GM23338 (cell line): Measurements from ENCODE around the gene PNP. TPM values are rescaled to one million over a fixed set of nuclear protein-coding genes. Genes with fewer than 3 reads are reported as not detected.
A peak's percentile ranks its signal among the peaks of the same experiment; 100 is the strongest.

Experiments used
- ATAC-seq: fragments of 200-7000 bp; cut with Tn5 transposase; 3 replicates; pipeline ENCODE4 v1.9.1; 2020
- DNase-seq: peaks from one replicate; pipeline ENCODE4 v3.0.0-alpha.2; 2015; ENCODE audit warnings: low spot score
- H2AFZ ChIP-seq: fragments of 200-600 bp; sonication (generic); 2 replicates; pipeline ENCODE4 v1.8.0; 2016; ENCODE audit warnings: antibody characterized with exemption, mild to moderate bottlenecking, moderate library complexity
- H3F3A ChIP-seq: fragments of 200-600 bp; sonication (generic); replicated peaks from 2 replicates; pipeline ENCODE4 v1.8.0; 2017; ENCODE audit warnings: antibody characterized with exemption, mixed run types, low read depth
- H3K27ac ChIP-seq: fragments of 200-600 bp; sonication (generic); 2 replicates; pipeline ENCODE4 v1.6.1; 2016; ENCODE audit warnings: low read depth
- H3K27me3 ChIP-seq: fragments of 200-600 bp; sonication (generic); 2 replicates; pipeline ENCODE4 v1.8.0; 2016; ENCODE audit warnings: mild to moderate bottlenecking, mixed run types, moderate library complexity; ENCODE audit not compliant: insufficient read depth
- H3K36me3 ChIP-seq: fragments of 200-600 bp; sonication (generic); 2 replicates; pipeline ENCODE4 v1.8.0; 2016; ENCODE audit warnings: mild to moderate bottlenecking; ENCODE audit not compliant: insufficient read depth
- H3K4me1 ChIP-seq: fragments of 200-600 bp; sonication (generic); 2 replicates; pipeline ENCODE4 v1.8.0; 2016; ENCODE audit warnings: mild to moderate bottlenecking, moderate library complexity; ENCODE audit not compliant: insufficient read depth
- H3K4me2 ChIP-seq: fragments of 200-600 bp; sonication (generic); 2 replicates; pipeline ENCODE4 v1.7.1; 2017; ENCODE audit warnings: mixed run types
- H3K4me3 ChIP-seq: fragments of 200-600 bp; sonication (generic); 2 replicates; pipeline ENCODE4 v1.6.1; 2016; ENCODE audit warnings: mixed run types
- H3K79me2 ChIP-seq: fragments of 200-600 bp; sonication (generic); replicated peaks from 2 replicates; pipeline ENCODE4 v1.8.0; 2017; ENCODE audit warnings: mild to moderate bottlenecking; ENCODE audit not compliant: insufficient read depth
- H3K9me2 ChIP-seq: fragments of 200-600 bp; sonication (generic); 2 replicates; pipeline ENCODE4 v1.8.0; 2017; ENCODE audit not compliant: insufficient read depth
- H4K20me1 ChIP-seq: fragments of 200-600 bp; sonication (generic); replicated peaks from 2 replicates; pipeline ENCODE4 v1.8.0; 2017; ENCODE audit warnings: mild to moderate bottlenecking; ENCODE audit not compliant: insufficient read depth
- H3K27ac Mint-ChIP-seq: 2 replicates; pipeline ENCODE4 v1.8.0; 2020; ENCODE audit warnings: inconsistent platforms, mild to moderate bottlenecking, moderate library complexity, mixed read lengths
- H3K27me3 Mint-ChIP-seq: 3 replicates; pipeline ENCODE4 v1.8.0; 2022; ENCODE audit warnings: low read depth, mild to moderate bottlenecking, moderate library complexity, mixed read lengths, inconsistent platforms; ENCODE audit not compliant: insufficient read depth, poor library complexity
- H3K36me3 Mint-ChIP-seq: 3 replicates; pipeline ENCODE4 v1.8.0; 2021; ENCODE audit warnings: low read depth, mild to moderate bottlenecking, inconsistent platforms, moderate library complexity, mixed read lengths
- H3K4me1 Mint-ChIP-seq: 3 replicates; pipeline ENCODE4 v1.8.0; 2020; ENCODE audit warnings: mild to moderate bottlenecking, inconsistent platforms, mixed read lengths
- H3K4me3 Mint-ChIP-seq: 3 replicates; pipeline ENCODE4 v1.8.0; 2021; ENCODE audit warnings: moderate library complexity, mild to moderate bottlenecking, inconsistent platforms, mixed read lengths
- H3K9me3 Mint-ChIP-seq: 3 replicates; pipeline ENCODE4 v1.8.0; 2020; ENCODE audit warnings: moderate library complexity, mild to moderate bottlenecking, inconsistent platforms, mixed read lengths
- CREB1 ChIP-seq: fragments of 250-450 bp; sonication (Bioruptor Pico); IDR thresholded peaks from 2 replicates; pipeline ENCODE4 v1.5.0; 2020; ENCODE audit warnings: low read depth, mild to moderate bottlenecking, moderate library complexity
- EZH2 ChIP-seq: fragments of 200-600 bp; sonication (generic); IDR thresholded peaks from one replicate; pipeline ENCODE4 v1.8.0; 2017; ENCODE audit warnings: antibody characterized with exemption, mild to moderate bottlenecking, low read depth; ENCODE audit not compliant: unreplicated experiment
- NANOG ChIP-seq: IDR thresholded peaks from 2 replicates; pipeline ENCODE4 v1.6.1; 2016; ENCODE audit warnings: antibody characterized with exemption, borderline replicate concordance
- POLR2AphosphoS5 ChIP-seq: IDR thresholded peaks from 2 replicates; pipeline ENCODE4 v1.6.1; 2016; ENCODE audit warnings: antibody characterized with exemption, low read depth
- ZNF114 ChIP-seq: fragments of 250-450 bp; sonication (Bioruptor Pico); IDR thresholded peaks from 2 replicates; pipeline ENCODE4 v1.5.0; 2020; ENCODE audit warnings: mild to moderate bottlenecking, moderate library complexity
- polyA plus RNA-seq: library from polyadenylated mRNA; unstranded; fragments of >200 nt; fragmentation: Nextera tagmentation; extraction: Ambion mirVana; gene quantifications from 2 replicates; pipeline ENCODE4 v1.2.1, GENCODE V29; 2016
- total RNA-seq: library from RNA; depleted of rRNA; stranded (reverse); fragments of >200 nt; shearing (Covaris generic); gene quantifications from 2 replicates; pipeline ENCODE4 v1.2.3, GENCODE V29; 2014
- TF ChIP-seq, protein P1 (sequence below): IDR thresholded peaks from one replicate; pipeline ENCODE4 v1.6.1; 2018; ENCODE audit warnings: antibody characterized with exemption; ENCODE audit not compliant: unreplicated experiment
- TF ChIP-seq, protein P2 (sequence below), 2 experiments: fragments of 200-600 bp in 1 of 2; sonication (generic) in 1 of 2; conservative IDR thresholded peaks; 2 replicates each; pipeline versions ENCODE4 v1.5.1 to v1.6.1; 2016 to 2017; ENCODE audit warnings: antibody characterized with exemption in 2 of 2, low read depth in 2 of 2, mild to moderate bottlenecking in 2 of 2, moderate library complexity in 1 of 2
- TF ChIP-seq, protein P3 (sequence below): fragments of 250-450 bp; sonication (Bioruptor Pico); IDR thresholded peaks from 2 replicates; pipeline ENCODE4 v1.5.0; 2020; ENCODE audit warnings: mild to moderate bottlenecking, moderate library complexity

Gene PNP
- total and polyA plus RNA-seq, 2 experiments from 2014 or later: 60.7 to 102 TPM

DNA sequence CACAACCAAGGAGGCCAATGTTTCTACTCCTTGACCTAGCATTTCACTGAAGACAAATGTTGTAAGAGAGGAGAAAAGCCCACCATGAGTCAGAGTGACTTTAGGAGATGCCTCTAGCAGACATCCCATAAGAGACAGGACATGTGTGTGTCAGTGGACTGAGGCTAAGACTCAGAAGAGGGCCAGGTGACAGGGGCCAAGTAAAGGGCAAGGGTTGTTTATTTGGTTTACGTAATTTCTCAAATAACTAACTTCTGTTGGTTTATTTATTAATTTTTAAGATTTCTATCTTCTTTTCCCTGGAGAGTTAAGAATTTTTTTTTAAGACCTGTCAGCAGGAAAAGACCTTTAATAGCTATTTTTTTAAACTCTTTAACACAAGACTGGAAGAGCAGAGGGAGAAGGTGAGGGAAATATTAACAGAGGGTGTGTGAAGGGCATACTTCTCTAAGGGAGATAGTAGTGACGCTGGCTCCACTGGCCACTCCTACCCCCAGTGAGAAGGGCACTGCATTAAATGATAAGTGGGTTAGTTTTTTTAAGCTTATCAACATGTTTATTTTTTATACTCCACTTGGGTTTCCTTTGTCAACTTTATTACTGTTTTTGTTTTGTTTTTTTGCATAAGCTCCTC, 3.4 kb downstream of the PNP start:
- H3K4me2 ChIP-seq: no peak overlapping the region
- H3K9me2 ChIP-seq: no peaks in the 10 kb centered on the region
- H3K79me2 ChIP-seq: peaks cover 40% of the 10 kb centered on the region
- ATAC-seq (no peak), DNase-seq (no peak)
- Mint-ChIP-seq H3K27ac (0 out of 2 replicates have a peak overlapping the region, but pooled peaks have one; percentile 11), H3K36me3 (peaks cover 65% of the 10 kb centered on the region), H3K4me1 (peaks cover 20% of the 10 kb centered on the region; the same call in 2 of the 3 replicates), H3K27me3 (peaks cover 14% of the 10 kb centered on the region), H3K4me3 (no peak overlapping the region), H3K9me3 (no peaks in the 10 kb centered on the region)
- H4K20me1 ChIP-seq: peaks cover 3% of the 10 kb centered on the region
- H3K27ac ChIP-seq: peak overlapping the region; percentile 28; the same call in 1 of the 2 replicates
- no peak overlapping the region for H3K4me3 ChIP-seq
- H3K36me3 ChIP-seq: peaks cover 45% of the 10 kb centered on the region
- H3K4me1 ChIP-seq: peaks cover 19% of the 10 kb centered on the region
- no peak overlapping the region for H2AFZ ChIP-seq
- H3F3A ChIP-seq: peaks cover 18% of the 10 kb centered on the region; the same call in 1 of the 2 replicates
- TF ChIP-seq, protein P1, sequence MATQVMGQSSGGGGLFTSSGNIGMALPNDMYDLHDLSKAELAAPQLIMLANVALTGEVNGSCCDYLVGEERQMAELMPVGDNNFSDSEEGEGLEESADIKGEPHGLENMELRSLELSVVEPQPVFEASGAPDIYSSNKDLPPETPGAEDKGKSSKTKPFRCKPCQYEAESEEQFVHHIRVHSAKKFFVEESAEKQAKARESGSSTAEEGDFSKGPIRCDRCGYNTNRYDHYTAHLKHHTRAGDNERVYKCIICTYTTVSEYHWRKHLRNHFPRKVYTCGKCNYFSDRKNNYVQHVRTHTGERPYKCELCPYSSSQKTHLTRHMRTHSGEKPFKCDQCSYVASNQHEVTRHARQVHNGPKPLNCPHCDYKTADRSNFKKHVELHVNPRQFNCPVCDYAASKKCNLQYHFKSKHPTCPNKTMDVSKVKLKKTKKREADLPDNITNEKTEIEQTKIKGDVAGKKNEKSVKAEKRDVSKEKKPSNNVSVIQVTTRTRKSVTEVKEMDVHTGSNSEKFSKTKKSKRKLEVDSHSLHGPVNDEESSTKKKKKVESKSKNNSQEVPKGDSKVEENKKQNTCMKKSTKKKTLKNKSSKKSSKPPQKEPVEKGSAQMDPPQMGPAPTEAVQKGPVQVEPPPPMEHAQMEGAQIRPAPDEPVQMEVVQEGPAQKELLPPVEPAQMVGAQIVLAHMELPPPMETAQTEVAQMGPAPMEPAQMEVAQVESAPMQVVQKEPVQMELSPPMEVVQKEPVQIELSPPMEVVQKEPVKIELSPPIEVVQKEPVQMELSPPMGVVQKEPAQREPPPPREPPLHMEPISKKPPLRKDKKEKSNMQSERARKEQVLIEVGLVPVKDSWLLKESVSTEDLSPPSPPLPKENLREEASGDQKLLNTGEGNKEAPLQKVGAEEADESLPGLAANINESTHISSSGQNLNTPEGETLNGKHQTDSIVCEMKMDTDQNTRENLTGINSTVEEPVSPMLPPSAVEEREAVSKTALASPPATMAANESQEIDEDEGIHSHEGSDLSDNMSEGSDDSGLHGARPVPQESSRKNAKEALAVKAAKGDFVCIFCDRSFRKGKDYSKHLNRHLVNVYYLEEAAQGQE: no peak
- TF ChIP-seq, protein P2, sequence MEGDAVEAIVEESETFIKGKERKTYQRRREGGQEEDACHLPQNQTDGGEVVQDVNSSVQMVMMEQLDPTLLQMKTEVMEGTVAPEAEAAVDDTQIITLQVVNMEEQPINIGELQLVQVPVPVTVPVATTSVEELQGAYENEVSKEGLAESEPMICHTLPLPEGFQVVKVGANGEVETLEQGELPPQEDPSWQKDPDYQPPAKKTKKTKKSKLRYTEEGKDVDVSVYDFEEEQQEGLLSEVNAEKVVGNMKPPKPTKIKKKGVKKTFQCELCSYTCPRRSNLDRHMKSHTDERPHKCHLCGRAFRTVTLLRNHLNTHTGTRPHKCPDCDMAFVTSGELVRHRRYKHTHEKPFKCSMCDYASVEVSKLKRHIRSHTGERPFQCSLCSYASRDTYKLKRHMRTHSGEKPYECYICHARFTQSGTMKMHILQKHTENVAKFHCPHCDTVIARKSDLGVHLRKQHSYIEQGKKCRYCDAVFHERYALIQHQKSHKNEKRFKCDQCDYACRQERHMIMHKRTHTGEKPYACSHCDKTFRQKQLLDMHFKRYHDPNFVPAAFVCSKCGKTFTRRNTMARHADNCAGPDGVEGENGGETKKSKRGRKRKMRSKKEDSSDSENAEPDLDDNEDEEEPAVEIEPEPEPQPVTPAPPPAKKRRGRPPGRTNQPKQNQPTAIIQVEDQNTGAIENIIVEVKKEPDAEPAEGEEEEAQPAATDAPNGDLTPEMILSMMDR (conservative IDR thresholded peaks at IDR 0.05; ENCODE audit: low read depth in 2 of 2): no peak
- TF ChIP-seq NANOG (no peak), EZH2 (no peak), POLR2AphosphoS5 (no peak), CREB1 (CRISPR knock-in tag) (no peak), ZNF114 (CRISPR knock-in tag) (no peak)
- TF ChIP-seq, protein P3, sequence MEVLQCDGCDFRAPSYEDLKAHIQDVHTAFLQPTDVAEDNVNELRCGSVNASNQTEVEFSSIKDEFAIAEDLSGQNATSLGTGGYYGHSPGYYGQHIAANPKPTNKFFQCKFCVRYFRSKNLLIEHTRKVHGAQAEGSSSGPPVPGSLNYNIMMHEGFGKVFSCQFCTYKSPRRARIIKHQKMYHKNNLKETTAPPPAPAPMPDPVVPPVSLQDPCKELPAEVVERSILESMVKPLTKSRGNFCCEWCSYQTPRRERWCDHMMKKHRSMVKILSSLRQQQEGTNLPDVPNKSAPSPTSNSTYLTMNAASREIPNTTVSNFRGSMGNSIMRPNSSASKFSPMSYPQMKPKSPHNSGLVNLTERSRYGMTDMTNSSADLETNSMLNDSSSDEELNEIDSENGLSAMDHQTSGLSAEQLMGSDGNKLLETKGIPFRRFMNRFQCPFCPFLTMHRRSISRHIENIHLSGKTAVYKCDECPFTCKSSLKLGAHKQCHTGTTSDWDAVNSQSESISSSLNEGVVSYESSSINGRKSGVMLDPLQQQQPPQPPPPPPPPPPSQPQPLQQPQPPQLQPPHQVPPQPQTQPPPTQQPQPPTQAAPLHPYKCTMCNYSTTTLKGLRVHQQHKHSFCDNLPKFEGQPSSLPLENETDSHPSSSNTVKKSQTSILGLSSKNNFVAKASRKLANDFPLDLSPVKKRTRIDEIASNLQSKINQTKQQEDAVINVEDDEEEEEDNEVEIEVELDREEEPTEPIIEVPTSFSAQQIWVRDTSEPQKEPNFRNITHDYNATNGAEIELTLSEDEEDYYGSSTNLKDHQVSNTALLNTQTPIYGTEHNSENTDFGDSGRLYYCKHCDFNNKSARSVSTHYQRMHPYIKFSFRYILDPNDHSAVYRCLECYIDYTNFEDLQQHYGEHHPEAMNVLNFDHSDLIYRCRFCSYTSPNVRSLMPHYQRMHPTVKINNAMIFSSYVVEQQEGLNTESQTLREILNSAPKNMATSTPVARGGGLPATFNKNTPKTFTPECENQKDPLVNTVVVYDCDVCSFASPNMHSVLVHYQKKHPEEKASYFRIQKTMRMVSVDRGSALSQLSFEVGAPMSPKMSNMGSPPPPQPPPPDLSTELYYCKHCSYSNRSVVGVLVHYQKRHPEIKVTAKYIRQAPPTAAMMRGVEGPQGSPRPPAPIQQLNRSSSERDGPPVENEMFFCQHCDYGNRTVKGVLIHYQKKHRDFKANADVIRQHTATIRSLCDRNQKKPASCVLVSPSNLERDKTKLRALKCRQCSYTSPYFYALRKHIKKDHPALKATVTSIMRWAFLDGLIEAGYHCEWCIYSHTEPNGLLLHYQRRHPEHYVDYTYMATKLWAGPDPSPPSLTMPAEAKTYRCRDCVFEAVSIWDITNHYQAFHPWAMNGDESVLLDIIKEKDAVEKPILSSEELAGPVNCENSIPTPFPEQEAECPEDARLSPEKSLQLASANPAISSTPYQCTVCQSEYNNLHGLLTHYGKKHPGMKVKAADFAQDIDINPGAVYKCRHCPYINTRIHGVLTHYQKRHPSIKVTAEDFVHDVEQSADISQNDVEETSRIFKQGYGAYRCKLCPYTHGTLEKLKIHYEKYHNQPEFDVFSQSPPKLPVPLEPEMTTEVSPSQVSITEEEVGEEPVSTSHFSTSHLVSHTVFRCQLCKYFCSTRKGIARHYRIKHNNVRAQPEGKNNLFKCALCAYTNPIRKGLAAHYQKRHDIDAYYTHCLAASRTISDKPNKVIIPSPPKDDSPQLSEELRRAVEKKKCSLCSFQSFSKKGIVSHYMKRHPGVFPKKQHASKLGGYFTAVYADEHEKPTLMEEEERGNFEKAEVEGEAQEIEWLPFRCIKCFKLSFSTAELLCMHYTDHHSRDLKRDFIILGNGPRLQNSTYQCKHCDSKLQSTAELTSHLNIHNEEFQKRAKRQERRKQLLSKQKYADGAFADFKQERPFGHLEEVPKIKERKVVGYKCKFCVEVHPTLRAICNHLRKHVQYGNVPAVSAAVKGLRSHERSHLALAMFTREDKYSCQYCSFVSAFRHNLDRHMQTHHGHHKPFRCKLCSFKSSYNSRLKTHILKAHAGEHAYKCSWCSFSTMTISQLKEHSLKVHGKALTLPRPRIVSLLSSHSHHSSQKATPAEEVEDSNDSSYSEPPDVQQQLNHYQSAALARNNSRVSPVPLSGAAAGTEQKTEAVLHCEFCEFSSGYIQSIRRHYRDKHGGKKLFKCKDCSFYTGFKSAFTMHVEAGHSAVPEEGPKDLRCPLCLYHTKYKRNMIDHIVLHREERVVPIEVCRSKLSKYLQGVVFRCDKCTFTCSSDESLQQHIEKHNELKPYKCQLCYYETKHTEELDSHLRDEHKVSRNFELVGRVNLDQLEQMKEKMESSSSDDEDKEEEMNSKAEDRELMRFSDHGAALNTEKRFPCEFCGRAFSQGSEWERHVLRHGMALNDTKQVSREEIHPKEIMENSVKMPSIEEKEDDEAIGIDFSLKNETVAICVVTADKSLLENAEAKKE (CRISPR knock-in tag): no peak
- H3K27me3 ChIP-seq: no peaks in the 10 kb centered on the region
